Heart left ventricle (tissue), 16 donors: ENCODE data around the gene RPL38. TPM values are rescaled to one million over a fixed set of nuclear protein-coding genes. Genes with fewer than 3 reads are reported as not detected.

Experiments used
- ATAC-seq, 4 donors: fragments of 200-7000 bp; cut with Tn5 transposase; one replicate each; pipeline ENCODE4 v1.9.1; 2020 to 2022; ENCODE audit warnings: moderate library complexity in 4 of 4, mild to moderate bottlenecking in 3 of 4, moderate number of reproducible peaks in 1 of 4
- DNase-seq, 5 donors: peaks; one replicate each; pipeline ENCODE4 v3.0.0-alpha.2; 2020
- H3K27ac ChIP-seq, 12 donors: fragments of 200-600 bp; sonication (generic) in 4 of 12; one replicate each; pipeline versions ENCODE4 v1.5.0 to v1.8.0; 2016 to 2022; ENCODE audit warnings: mild to moderate bottlenecking in 2 of 12
- H3K27me3 ChIP-seq, 9 donors: fragments of 200-600 bp; sonication (generic) in 2 of 9; one replicate each; pipeline versions ENCODE4 v1.5.1 to v1.8.0; 2016 to 2022; ENCODE audit warnings: mild to moderate bottlenecking in 3 of 9
- H3K36me3 ChIP-seq, 9 donors: fragments of 200-600 bp; sonication (generic) in 2 of 9; one replicate each; pipeline versions ENCODE4 v1.5.0 to v1.8.0; 2018 to 2022; ENCODE audit warnings: mild to moderate bottlenecking in 2 of 9
- H3K4me1 ChIP-seq, 12 donors: fragments of 200-600 bp; sonication (generic) in 4 of 12; one replicate each; pipeline versions ENCODE4 v1.5.0 to v1.8.0; 2016 to 2022; ENCODE audit warnings: mild to moderate bottlenecking in 3 of 12
- H3K4me3 ChIP-seq, 12 donors: fragments of 200-600 bp; sonication (generic) in 4 of 12; one replicate each; pipeline versions ENCODE4 v1.5.0 to v1.8.0; 2017 to 2022; ENCODE audit warnings: mild to moderate bottlenecking in 9 of 12, moderate library complexity in 4 of 12
- H3K9me3 ChIP-seq, 12 donors: fragments of 200-600 bp; sonication (generic) in 4 of 12; one replicate each; pipeline versions ENCODE4 v1.5.0 to v1.8.0; 2016 to 2022; ENCODE audit warnings: mild to moderate bottlenecking in 1 of 12
- CTCF ChIP-seq, 12 donors: fragments of 200-600 bp; sonication (generic) in 4 of 12; IDR thresholded peaks; one replicate each; pipeline versions ENCODE4 v1.5.0 to v1.8.0; 2018 to 2022; ENCODE audit warnings: antibody characterized with exemption in 12 of 12, mild to moderate bottlenecking in 5 of 12
- POLR2A ChIP-seq, 2 donors: fragments of 450-650 bp; IDR thresholded peaks; one replicate each; pipeline ENCODE4 v1.6.1; 2017; ENCODE audit warnings: antibody characterized with exemption in 2 of 2, mild to moderate bottlenecking in 2 of 2, moderate library complexity in 2 of 2
- WGBS, 4 donors: extraction: QIAGEN DNeasy Blood & Tissue Kit in 2 of 4; methylation state at CpG; one replicate each; pipeline versions ENCODE4 v1.1.5 to v1.1.7; 2013 to 2018; 5-methylcytosine and 5-hydroxymethylcytosine counted together
- intact Hi-C, 10 donors: fragments of 100-400 bp; cut with DNase I; formaldehyde crosslinking; loops; one replicate each; pipeline versions ENCODE4 v1.11.1 to v1.14.2; 2022
- polyA plus RNA-seq, 2 donors: library from polyadenylated mRNA; stranded (reverse); fragments of 200-250 nt; gene quantifications; one replicate each; pipeline ENCODE4 v1.2.3, GENCODE V29; 2013
- total RNA-seq, 9 donors: library from RNA; depleted of rRNA in 2 of 9; stranded (reverse); fragments of >200 nt in 2 of 9; fragmentation: NEBNext Ultra II Directional in 3 of 9; extraction: Animal tissue kit (Norgen Biotek cat#: 25700) in 3 of 9; gene quantifications; one replicate each; pipeline versions ENCODE4 v1.1.0 to v1.2.4, GENCODE V29; 2016 to 2023
- donor health status: ischemic (EF 13 %, LVEDD 7.1; RV severe dilation, severe dysfunction).
- donor health status: healthy with polysubstance abuse.
- donor health status: DM: no; HTN: yes; CAD: no.
- donor health status: DM: no; HTN: no; CAD: no.
- donor health status: ischemic (EF 25% LVEDD 6.9; RV normal size, moderate dysfunction).
- donor health status: ischemic (EF 25% LVEDD 5.7; RV mildly dilated, moderate dysfunction).
- donor health status: healthy.
- donor health status: DM: yes; HTN: yes; CAD: no.
- donor health status: ischemic (EF 35%, LVEDD 5.7; RV mildly dilated, moderate dysfunction).
- donor health status: nonischemic (EF 11% LVEDD 7.7; RV severe dilation, severe dysfunction).
- donor health status: DM: yes; HTN: yes; CAD: no.
- donor health status: PGD.
- donor health status: ischemic (EF 29% LVEDD 5.4; RV normal size, mild dysfunction).
- donor health status: nonischemic (EF 23%, LVEDD 6.1; RV moderate dilation, normal function).

The RPL38 gene
- total and polyA plus RNA-seq, 11 donors, result 244 to 1,830 (median 740) TPM

GRCh38 chr17:74234486-74234885 is 31.0 kb downstream of the RPL38 start:
- H3K9me3 ChIP-seq, result no peaks in the 10 kb centered on the region
- peak overlapping the region in 9 of 12 donors; percentile 30 to 91 (median 63) for H3K27ac ChIP-seq
- no peaks in the 10 kb centered on the region for H3K27me3 ChIP-seq
- TF ChIP-seq POLR2A (IDR thresholded peaks at IDR 0.05), result no peak
- TF ChIP-seq CTCF (IDR thresholded peaks at IDR 0.05), result no peak
- peaks cover 0 to 56% (median 24%) of the 10 kb centered on the region in 12 donors for H3K4me1 ChIP-seq
- WGBS, 4 donors, result 81 to 89% (median 85%) methylated on average over 1 of the region's 1 CpG
- H3K36me3 ChIP-seq, result peaks cover 0 to 42% (median 9%) of the 10 kb centered on the region in 9 donors
- ATAC-seq, result no peak
- intact Hi-C loops, result loop anchor here in 1 of 10 donors (2.0 kb wide), 1 partner anchor 16 kb away; no protein-coding TSS in a partner anchor
- H3K4me3 ChIP-seq, result peak overlapping the region in 3 of 12 donors; percentile 30 to 43 (median 42)
- DNase-seq, result no peak

GRCh38 chr17:74235040-74235581 is 31.6 kb downstream of the RPL38 start:
- intact Hi-C loops, result loop anchor here in 1 of 10 donors (2.0 kb wide), 1 partner anchor 16 kb away; no protein-coding TSS in a partner anchor
- 30 to 50% (median 39%) methylated on average over 12 to 19 of the region's 19 CpGs for WGBS, 4 donors
- Histone ChIP-seq H3K4me3 (peak overlapping the region in 7 of 12 donors; percentile 1 to 43 (median 26)), H3K27ac (peak overlapping the region in 11 of 12 donors; percentile 23 to 91 (median 62)), H3K9me3 (no peaks in the 10 kb centered on the region), H3K4me1 (peaks cover 0 to 62% (median 24%) of the 10 kb centered on the region in 12 donors), H3K36me3 (peaks cover 0 to 41% (median 9%) of the 10 kb centered on the region in 9 donors), H3K27me3 (no peaks in the 10 kb centered on the region)
- no peak for DNase-seq
- TF ChIP-seq CTCF (IDR thresholded peaks at IDR 0.05) (no peak), POLR2A (IDR thresholded peaks at IDR 0.05) (no peak)
- peak in 2 of 4 donors; percentile 15 to 36 for ATAC-seq

- ATAC-seq (peak; percentile 28 to 71 (median 44)), DNase-seq (peak in 2 of 5 donors; percentile 46 to 59)
- no peak for TF ChIP-seq CTCF (IDR thresholded peaks at IDR 0.05)
- TF ChIP-seq POLR2A (IDR thresholded peaks at IDR 0.05), result no peak
- WGBS, 4 donors, result 21 to 34% (median 28%) methylated on average over 8 of the region's 8 CpGs
- H3K4me3 ChIP-seq, result no peak overlapping the region
- peaks cover 0 to 34% (median 8%) of the 10 kb centered on the region in 9 donors for H3K36me3 ChIP-seq
- intact Hi-C loops, result loop anchor here in 2 of 10 donors (2.0 kb wide), 3 partner anchors 17 to 23 kb away; partner anchors contain the start of gene TTYH2 (in 1 of the 2)
- no peaks in the 10 kb centered on the region for H3K27me3 ChIP-seq
- H3K9me3 ChIP-seq, result no peaks in the 10 kb centered on the region
- H3K27ac ChIP-seq, result peak overlapping the region; percentile 9 to 91 (median 56)
- peaks cover 0 to 71% (median 29%) of the 10 kb centered on the region in 12 donors for H3K4me1 ChIP-seq
Observed at GRCh38 chr17:74235911-74236371, 32.5 kb downstream of the RPL38 start.

GRCh38 chr17:74237321-74237720 is 33.8 kb downstream of the RPL38 start:
- DNase-seq, result no peak
- TF ChIP-seq CTCF (IDR thresholded peaks at IDR 0.05) (no peak), POLR2A (IDR thresholded peaks at IDR 0.05) (no peak)
- peaks cover 0 to 80% (median 42%) of the 10 kb centered on the region in 12 donors for H3K4me1 ChIP-seq

More at GRCh38 chr17:74237321-74237720, 33.8 kb downstream of the RPL38 start:
- Histone ChIP-seq H3K4me3 (no peak overlapping the region), H3K36me3 (peaks cover 0 to 24% (median 0%) of the 10 kb centered on the region in 9 donors), H3K9me3 (no peaks in the 10 kb centered on the region), H3K27me3 (no peaks in the 10 kb centered on the region), H3K27ac (no peak overlapping the region)
- WGBS, 4 donors, result 93 to 100% (median 95%) methylated on average over 7 to 12 of the region's 12 CpGs
- intact Hi-C loops, result loop anchor here in 2 of 10 donors (2.0 kb wide), 2 partner anchors 23 to 25 kb away; partner anchors contain the start of gene TTYH2 (in 1 of the 2)
- ATAC-seq, result no peak
